ENCODE data around the gene ARSJ. TPM values are rescaled to one million over a fixed set of nuclear protein-coding genes. Genes with fewer than 3 reads are reported as not detected.
"Not testable (repeated sequence)": the region's sequence is repeated elsewhere in the genome, so short reads cannot be mapped to it uniquely, and the experiment has no call there.

The ARSJ gene
- total RNA-seq, 3 donors from 2014 or later (not counting 1 experiment from before 2014, with no cell fraction given), result 1.5 to 2.3 (median 1.5) TPM

DNA sequence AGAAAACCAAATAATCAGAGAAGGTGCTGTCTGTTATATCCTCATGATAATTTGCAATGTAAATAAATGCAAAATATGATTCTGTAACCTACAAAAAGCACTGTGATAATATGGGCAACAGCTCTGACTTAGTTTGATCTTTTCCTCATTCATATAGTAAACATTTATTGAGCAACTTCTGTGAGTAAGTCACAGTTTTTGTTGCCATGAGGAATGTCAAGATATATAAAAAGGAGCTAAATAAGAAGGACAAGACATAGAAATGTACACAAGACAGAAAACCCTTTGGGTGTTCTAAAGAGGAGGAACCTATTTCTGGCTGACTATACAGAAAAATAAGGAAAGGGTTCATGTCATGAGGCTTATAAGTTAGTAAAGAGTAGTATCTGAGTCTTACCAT, 44.3 kb downstream of the ARSJ start:
- H3K36me3 ChIP-seq (ENCODE audit: control insufficient read depth, insufficient read depth, low read length), result no peaks in the 10 kb centered on the region
- H3K4me3 ChIP-seq (ENCODE audit: low read length), result no peak overlapping the region
- no peaks in the 10 kb centered on the region for H3K9me3 ChIP-seq (ENCODE audit: control insufficient read depth, insufficient read depth, low read length)
- Mint-ChIP-seq H3K4me1 (peaks cover 0 to 4% of the 10 kb centered on the region in 2 donors), H3K27ac (no peak overlapping the region), H3K27me3 (ENCODE audit: low read depth in 2 of 2) (no peaks in the 10 kb centered on the region), H3K9me3 (no peaks in the 10 kb centered on the region), H3K4me3 (no peak overlapping the region), H3K36me3 (no peaks in the 10 kb centered on the region)
- DNase-seq, result no peak
- no peaks in the 10 kb centered on the region for H3K4me1 ChIP-seq (ENCODE audit: control insufficient read depth, insufficient read depth, low read length)
- no peak overlapping the region for H3K27ac ChIP-seq (ENCODE audit: low read length)
- TF ChIP-seq, protein P1, sequence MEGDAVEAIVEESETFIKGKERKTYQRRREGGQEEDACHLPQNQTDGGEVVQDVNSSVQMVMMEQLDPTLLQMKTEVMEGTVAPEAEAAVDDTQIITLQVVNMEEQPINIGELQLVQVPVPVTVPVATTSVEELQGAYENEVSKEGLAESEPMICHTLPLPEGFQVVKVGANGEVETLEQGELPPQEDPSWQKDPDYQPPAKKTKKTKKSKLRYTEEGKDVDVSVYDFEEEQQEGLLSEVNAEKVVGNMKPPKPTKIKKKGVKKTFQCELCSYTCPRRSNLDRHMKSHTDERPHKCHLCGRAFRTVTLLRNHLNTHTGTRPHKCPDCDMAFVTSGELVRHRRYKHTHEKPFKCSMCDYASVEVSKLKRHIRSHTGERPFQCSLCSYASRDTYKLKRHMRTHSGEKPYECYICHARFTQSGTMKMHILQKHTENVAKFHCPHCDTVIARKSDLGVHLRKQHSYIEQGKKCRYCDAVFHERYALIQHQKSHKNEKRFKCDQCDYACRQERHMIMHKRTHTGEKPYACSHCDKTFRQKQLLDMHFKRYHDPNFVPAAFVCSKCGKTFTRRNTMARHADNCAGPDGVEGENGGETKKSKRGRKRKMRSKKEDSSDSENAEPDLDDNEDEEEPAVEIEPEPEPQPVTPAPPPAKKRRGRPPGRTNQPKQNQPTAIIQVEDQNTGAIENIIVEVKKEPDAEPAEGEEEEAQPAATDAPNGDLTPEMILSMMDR (IDR thresholded peaks at IDR 0.05), result no peak
- H3K27me3 ChIP-seq (ENCODE audit: control insufficient read depth, insufficient read depth, low read length), result peaks cover 2% of the 10 kb centered on the region
- no peak for ATAC-seq
- intact Hi-C loops (cut with micrococcal nuclease), result no loop called here

DNA sequence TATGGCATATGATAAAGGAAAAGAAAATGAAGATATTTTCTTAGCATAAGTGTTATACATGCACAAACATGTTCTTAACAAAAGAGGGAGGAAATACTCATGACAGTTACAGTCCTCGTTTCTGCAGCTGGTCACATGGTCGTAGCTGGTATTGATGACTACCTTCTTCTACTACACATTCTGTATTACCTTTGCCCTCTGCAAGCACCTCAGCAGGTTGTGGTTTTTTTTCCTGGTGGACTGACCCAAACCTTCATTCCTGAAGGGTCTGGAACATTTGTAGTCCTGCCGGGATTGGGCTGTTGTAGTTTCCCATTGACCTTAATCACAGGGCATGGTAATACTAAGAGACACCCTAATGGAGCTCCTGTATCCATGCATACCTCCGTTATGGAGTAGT, 54.7 kb downstream of the ARSJ start:
- H3K9me3 Mint-ChIP-seq; ATAC-seq; intact Hi-C loops (cut with micrococcal nuclease): not testable (repeated sequence)

DNA sequence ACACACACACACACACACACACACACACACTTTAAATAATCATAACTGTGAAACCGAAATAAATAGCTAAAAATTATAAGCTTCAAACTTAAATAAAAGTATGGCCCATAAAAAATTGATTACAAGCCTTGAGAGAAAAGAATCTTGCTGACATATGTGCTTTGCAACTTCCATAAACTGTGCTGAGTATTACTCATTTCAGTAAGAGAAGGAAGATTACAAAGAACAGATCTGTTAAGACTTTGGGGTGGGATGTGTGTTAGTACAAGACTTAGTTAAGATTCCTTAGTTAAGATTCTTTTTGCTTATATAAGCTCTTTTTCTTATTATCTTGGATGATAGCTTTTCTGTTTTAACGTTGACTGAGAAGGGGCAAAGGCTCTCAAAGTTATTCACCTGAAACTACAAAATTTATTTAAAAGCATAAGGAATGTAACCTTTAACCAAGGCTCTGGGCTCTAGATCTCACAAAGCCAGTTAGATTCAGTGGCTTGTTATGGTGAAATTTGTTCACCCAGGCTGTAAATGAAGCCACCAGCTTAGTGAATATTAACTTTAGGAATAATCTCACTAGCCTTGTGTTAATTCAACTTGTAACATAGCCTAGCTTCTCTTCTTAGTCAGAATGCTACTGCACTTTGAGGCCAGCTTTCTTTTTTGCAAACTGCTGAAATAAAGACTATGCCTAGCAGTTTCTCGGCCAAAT, 58.2 kb downstream of the ARSJ start:
- Mint-ChIP-seq H3K9me3 (no peaks in the 10 kb centered on the region), H3K27me3 (ENCODE audit: low read depth in 2 of 2) (no peaks in the 10 kb centered on the region), H3K36me3 (no peaks in the 10 kb centered on the region), H3K4me1 (no peaks in the 10 kb centered on the region), H3K4me3 (no peak overlapping the region), H3K27ac (no peak overlapping the region)
- WGBS (ENCODE audit: insufficient coverage), result 89% methylated on average over 2 of the region's 3 CpGs
- ATAC-seq, result no peak
- TF ChIP-seq, protein P1 (IDR thresholded peaks at IDR 0.05), result no peak
- no peak overlapping the region for H3K27ac ChIP-seq (ENCODE audit: low read length)
- H3K4me3 ChIP-seq (ENCODE audit: low read length), result no peak overlapping the region
- no peaks in the 10 kb centered on the region for H3K4me1 ChIP-seq (ENCODE audit: control insufficient read depth, insufficient read depth, low read length)
- no peak for DNase-seq
- H3K36me3 ChIP-seq (ENCODE audit: control insufficient read depth, insufficient read depth, low read length), result no peaks in the 10 kb centered on the region
- intact Hi-C loops (cut with micrococcal nuclease), result no loop called here
- no peaks in the 10 kb centered on the region for H3K27me3 ChIP-seq (ENCODE audit: control insufficient read depth, insufficient read depth, low read length)
- no peaks in the 10 kb centered on the region for H3K9me3 ChIP-seq (ENCODE audit: control insufficient read depth, insufficient read depth, low read length)

More for the DNA sequence above, 54.7 kb downstream of the ARSJ start:
- not testable (repeated sequence) for H3K4me1 ChIP-seq (ENCODE audit: control insufficient read depth, insufficient read depth, low read length); H3K27me3 Mint-ChIP-seq (ENCODE audit: low read depth in 2 of 2); H3K27ac ChIP-seq (ENCODE audit: low read length); H3K4me3 ChIP-seq (ENCODE audit: low read length); H3K36me3 Mint-ChIP-seq; H3K27me3 ChIP-seq (ENCODE audit: control insufficient read depth, insufficient read depth, low read length); DNase-seq; H3K4me3 Mint-ChIP-seq; H3K36me3 ChIP-seq (ENCODE audit: control insufficient read depth, insufficient read depth, low read length); H3K4me1 Mint-ChIP-seq; H3K27ac Mint-ChIP-seq; H3K9me3 ChIP-seq (ENCODE audit: control insufficient read depth, insufficient read depth, low read length)
- 98% methylated on average over 4 of the region's 4 CpGs for WGBS (ENCODE audit: insufficient coverage)

DNA sequence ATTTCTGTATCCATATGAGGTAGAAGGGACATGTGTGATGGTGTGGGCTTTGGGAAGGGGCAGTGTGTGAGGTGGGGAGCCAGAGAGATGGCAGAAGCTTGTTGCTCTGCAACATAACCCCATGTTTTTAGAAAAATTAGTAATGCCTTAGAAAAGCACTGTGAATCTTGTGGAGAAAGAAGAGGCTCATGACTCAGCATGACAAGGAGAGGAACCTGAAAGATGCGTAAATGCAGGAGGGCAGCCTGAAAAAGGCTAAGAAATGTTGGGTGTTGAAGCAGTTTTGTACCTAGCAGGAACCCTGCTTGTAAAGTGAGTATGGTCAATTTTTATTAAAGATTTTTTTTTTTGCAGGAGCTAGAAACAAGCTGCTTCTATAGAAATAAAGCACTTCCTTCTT, 59.8 kb downstream of the ARSJ start:
- no peaks in the 10 kb centered on the region for H3K4me1 Mint-ChIP-seq
- Histone ChIP-seq H3K9me3 (ENCODE audit: control insufficient read depth, insufficient read depth, low read length) (no peaks in the 10 kb centered on the region), H3K27me3 (ENCODE audit: control insufficient read depth, insufficient read depth, low read length) (no peaks in the 10 kb centered on the region), H3K4me1 (ENCODE audit: control insufficient read depth, insufficient read depth, low read length) (no peaks in the 10 kb centered on the region), H3K27ac (ENCODE audit: low read length) (no peak overlapping the region), H3K36me3 (ENCODE audit: control insufficient read depth, insufficient read depth, low read length) (no peaks in the 10 kb centered on the region), H3K4me3 (ENCODE audit: low read length) (no peak overlapping the region)
- H3K27ac Mint-ChIP-seq, result no peak overlapping the region
- H3K9me3 Mint-ChIP-seq, result no peaks in the 10 kb centered on the region
- H3K27me3 Mint-ChIP-seq (ENCODE audit: low read depth in 2 of 2), result no peaks in the 10 kb centered on the region
- no peak for DNase-seq
- no peaks in the 10 kb centered on the region for H3K36me3 Mint-ChIP-seq
- intact Hi-C loops (cut with micrococcal nuclease), result no loop called here
- no peak overlapping the region for H3K4me3 Mint-ChIP-seq
- WGBS (ENCODE audit: insufficient coverage), result 89% methylated on average over 1 of the region's 1 CpG
- no peak for ATAC-seq
- TF ChIP-seq, protein P1 (IDR thresholded peaks at IDR 0.05), result no peak
